ENCODE measurements around the gene IZUMO2.

DNA sequence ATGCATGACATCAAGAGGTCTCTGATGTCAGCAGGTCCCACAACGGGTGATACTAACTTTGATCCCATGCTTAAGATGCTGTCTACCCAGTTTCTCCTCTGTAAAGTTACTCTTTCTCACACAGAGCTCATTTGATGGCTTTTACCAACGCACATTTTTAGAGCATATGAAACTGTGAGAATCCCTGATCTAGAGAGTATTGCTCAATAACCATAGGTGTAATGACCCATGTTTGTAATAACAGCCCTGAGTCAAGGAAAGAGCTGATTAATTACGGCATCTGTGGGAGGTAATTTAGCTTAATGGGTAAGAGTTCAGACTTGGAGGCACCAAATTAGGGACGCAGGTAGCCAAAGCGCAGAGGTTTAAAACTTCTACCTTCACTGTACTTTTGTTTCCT lies 18.0 kb upstream of the IZUMO2 start:
- no peak for TF ChIP-seq EZH2phosphoT487 (IDR thresholded peaks at IDR 0.05; ENCODE audit: borderline replicate concordance, low read depth)
- TF ChIP-seq CTCF (IDR thresholded peaks at IDR 0.05), result no peak
- TF ChIP-seq CHD2 (IDR thresholded peaks at IDR 0.05; ENCODE audit: low read length, partially characterized antibody), result no peak
- TF ChIP-seq YY1 (IDR thresholded peaks at IDR 0.05; ENCODE audit: low read depth), result no peak
- TF ChIP-seq, protein P1, sequence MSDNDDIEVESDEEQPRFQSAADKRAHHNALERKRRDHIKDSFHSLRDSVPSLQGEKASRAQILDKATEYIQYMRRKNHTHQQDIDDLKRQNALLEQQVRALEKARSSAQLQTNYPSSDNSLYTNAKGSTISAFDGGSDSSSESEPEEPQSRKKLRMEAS (IDR thresholded peaks at IDR 0.05; ENCODE audit: low read depth), result no peak
- no peak for TF ChIP-seq NRF1 (IDR thresholded peaks at IDR 0.05; ENCODE audit: low read depth, low read length)
- TF ChIP-seq RCOR1 (IDR thresholded peaks at IDR 0.05; ENCODE audit: low read length), result no peak
- no peak for TF ChIP-seq SMC3 (IDR thresholded peaks at IDR 0.05; ENCODE audit: low read depth, low read length)
- TF ChIP-seq JUND (IDR thresholded peaks at IDR 0.05), result no peak
- no peak for TF ChIP-seq SIN3A (IDR thresholded peaks at IDR 0.05; ENCODE audit: borderline replicate concordance, low read depth, low read length)
- no peak for TF ChIP-seq REST (IDR thresholded peaks at IDR 0.05; ENCODE audit: low read depth, low read length)

Measured in SK-N-SH (cell line).